Large intestine (tissue), 3 donors: Measurements from ENCODE around the gene ADAM23. TPM values are rescaled to one million over a fixed set of nuclear protein-coding genes. Genes with fewer than 3 reads are reported as not detected.

Experiments used
- DNase-seq, 2 donors: peaks; one replicate each; pipeline versions ENCODE4 v3.0.0 to v3.0.0-alpha.2; 2013
- H3K27ac ChIP-seq: one replicate; pipeline ENCODE4 v1.5.1; 2013; ENCODE audit warnings: low read length
- H3K27me3 ChIP-seq: 2 replicates; pipeline ENCODE4 v1.6.1; 2013; ENCODE audit warnings: low read length; ENCODE audit not compliant: control insufficient read depth, insufficient read depth
- H3K36me3 ChIP-seq: 2 replicates; pipeline ENCODE4 v1.6.1; 2013; ENCODE audit warnings: low read length; ENCODE audit not compliant: control insufficient read depth, insufficient read depth
- H3K4me1 ChIP-seq: one replicate; pipeline ENCODE4 v1.6.1; 2013; ENCODE audit warnings: low read length; ENCODE audit not compliant: control insufficient read depth, insufficient read depth
- H3K4me3 ChIP-seq: one replicate; pipeline ENCODE4 v1.5.1; 2013; ENCODE audit warnings: low read length
- H3K9me3 ChIP-seq: one replicate; pipeline ENCODE4 v1.6.1; 2013; ENCODE audit warnings: mild to moderate bottlenecking, low read depth, low read length, moderate library complexity; ENCODE audit not compliant: control insufficient read depth
- WGBS: methylation state at CpG from one replicate; pipeline ENCODE4 v1.1.5; 2013; ENCODE audit warnings: low lambda C conversion rate; ENCODE audit not compliant: insufficient coverage; 5-methylcytosine and 5-hydroxymethylcytosine counted together
- polyA plus RNA-seq: library from polyadenylated mRNA; unstranded; fragments of 120-200 nt; gene quantifications from one replicate; pipeline ENCODE4 v1.2.1, GENCODE V29; 2013

Gene ADAM23
- polyA plus RNA-seq, 1 donor, result 3.3 TPM

GRCh38 chr2:206494061-206494460, 50.7 kb downstream of the ADAM23 start:
- Histone ChIP-seq H3K27me3 (no peaks in the 10 kb centered on the region), H3K36me3 (no peaks in the 10 kb centered on the region), H3K4me3 (no peak overlapping the region), H3K27ac (no peak overlapping the region), H3K4me1 (no peaks in the 10 kb centered on the region), H3K9me3 (no peaks in the 10 kb centered on the region)
- no peak for DNase-seq
- WGBS, result no CpG with 5 or more reads among the region's 1 CpG

GRCh38 chr2:206502729-206503128, 59.4 kb downstream of the ADAM23 start:
- H3K27ac ChIP-seq, result no peak overlapping the region
- H3K4me3 ChIP-seq, result no peak overlapping the region
- WGBS, result 100% methylated on average over 1 of the region's 4 CpGs
- no peak for DNase-seq
- no peaks in the 10 kb centered on the region for H3K36me3 ChIP-seq
- H3K9me3 ChIP-seq, result no peaks in the 10 kb centered on the region
- no peaks in the 10 kb centered on the region for H3K27me3 ChIP-seq
- H3K4me1 ChIP-seq, result no peaks in the 10 kb centered on the region

- WGBS, result 90% methylated on average over 2 of the region's 2 CpGs
Measured at GRCh38 chr2:206511283-206511682, 68.0 kb downstream of the ADAM23 start.

GRCh38 chr2:206512999-206513398, 69.7 kb downstream of the ADAM23 start:
- Histone ChIP-seq H3K9me3 (no peaks in the 10 kb centered on the region), H3K4me3 (no peak overlapping the region), H3K27ac (no peak overlapping the region), H3K4me1 (no peaks in the 10 kb centered on the region), H3K36me3 (no peaks in the 10 kb centered on the region), H3K27me3 (peaks cover 7% of the 10 kb centered on the region)
- DNase-seq, result no peak
- WGBS, result no CpG with 5 or more reads among the region's 1 CpG

More at GRCh38 chr2:206511283-206511682, 68.0 kb downstream of the ADAM23 start:
- no peaks in the 10 kb centered on the region for H3K9me3 ChIP-seq
- H3K4me1 ChIP-seq, result no peaks in the 10 kb centered on the region
- no peak for DNase-seq
- peaks cover 4% of the 10 kb centered on the region for H3K27me3 ChIP-seq
- no peaks in the 10 kb centered on the region for H3K36me3 ChIP-seq
- no peak overlapping the region for H3K4me3 ChIP-seq
- H3K27ac ChIP-seq, result no peak overlapping the region

- H3K9me3 ChIP-seq, result no peaks in the 10 kb centered on the region
- no peak overlapping the region for H3K27ac ChIP-seq
- H3K36me3 ChIP-seq, result no peaks in the 10 kb centered on the region
- 60% methylated on average over 1 of the region's 1 CpG for WGBS
- peaks cover 7% of the 10 kb centered on the region for H3K27me3 ChIP-seq
- DNase-seq, result no peak
- no peaks in the 10 kb centered on the region for H3K4me1 ChIP-seq
- no peak overlapping the region for H3K4me3 ChIP-seq
Measured at GRCh38 chr2:206515580-206515979, 72.2 kb downstream of the ADAM23 start.

GRCh38 chr2:206518997-206519396, 75.7 kb downstream of the ADAM23 start:
- Histone ChIP-seq H3K36me3 (no peaks in the 10 kb centered on the region), H3K27me3 (peaks cover 3% of the 10 kb centered on the region), H3K9me3 (no peaks in the 10 kb centered on the region), H3K4me1 (no peaks in the 10 kb centered on the region), H3K27ac (no peak overlapping the region), H3K4me3 (no peak overlapping the region)
- 92% methylated on average over 2 of the region's 2 CpGs for WGBS
- DNase-seq, result no peak

GRCh38 chr2:206520450-206520849, 77.1 kb downstream of the ADAM23 start:
- H3K27me3 ChIP-seq, result peaks cover 3% of the 10 kb centered on the region
- no peak overlapping the region for H3K4me3 ChIP-seq
- WGBS, result 41% methylated on average over 2 of the region's 3 CpGs
- H3K27ac ChIP-seq, result no peak overlapping the region
- no peaks in the 10 kb centered on the region for H3K9me3 ChIP-seq
- H3K4me1 ChIP-seq, result no peaks in the 10 kb centered on the region
- H3K36me3 ChIP-seq, result no peaks in the 10 kb centered on the region
- no peak for DNase-seq

- Histone ChIP-seq H3K4me3 (no peak overlapping the region), H3K9me3 (no peaks in the 10 kb centered on the region), H3K27me3 (peaks cover 3% of the 10 kb centered on the region), H3K27ac (no peak overlapping the region), H3K36me3 (no peaks in the 10 kb centered on the region), H3K4me1 (no peaks in the 10 kb centered on the region)
- 90% methylated on average over 1 of the region's 3 CpGs for WGBS
- DNase-seq, result no peak
Measured at GRCh38 chr2:206521115-206521514, 77.8 kb downstream of the ADAM23 start.

- H3K4me3 ChIP-seq, result no peak overlapping the region
- no peak for DNase-seq
- H3K27ac ChIP-seq, result no peak overlapping the region
- no peaks in the 10 kb centered on the region for H3K36me3 ChIP-seq
- H3K4me1 ChIP-seq, result no peaks in the 10 kb centered on the region
- no CpG with 5 or more reads among the region's 1 CpG for WGBS
- no peaks in the 10 kb centered on the region for H3K9me3 ChIP-seq
- peaks cover 3% of the 10 kb centered on the region for H3K27me3 ChIP-seq
Measured at GRCh38 chr2:206521612-206522011, 78.3 kb downstream of the ADAM23 start.

GRCh38 chr2:206526416-206526815, 83.1 kb downstream of the ADAM23 start:
- no CpG with 5 or more reads among the region's 1 CpG for WGBS
- H3K36me3 ChIP-seq, result no peaks in the 10 kb centered on the region
- no peaks in the 10 kb centered on the region for H3K4me1 ChIP-seq
- H3K27me3 ChIP-seq, result no peaks in the 10 kb centered on the region
- no peak for DNase-seq
- no peak overlapping the region for H3K4me3 ChIP-seq
- H3K27ac ChIP-seq, result no peak overlapping the region
- no peaks in the 10 kb centered on the region for H3K9me3 ChIP-seq

- no peaks in the 10 kb centered on the region for H3K9me3 ChIP-seq
- no peak for DNase-seq
- no peaks in the 10 kb centered on the region for H3K36me3 ChIP-seq
- WGBS, result no CpG with 5 or more reads among the region's 2 CpGs
- no peak overlapping the region for H3K27ac ChIP-seq
- H3K27me3 ChIP-seq, result no peaks in the 10 kb centered on the region
- no peak overlapping the region for H3K4me3 ChIP-seq
- no peaks in the 10 kb centered on the region for H3K4me1 ChIP-seq
Measured at GRCh38 chr2:206527153-206527552, 83.8 kb downstream of the ADAM23 start.
